Measurements from ENCODE around the gene TBC1D5. TPM values are rescaled to one million over a fixed set of nuclear protein-coding genes. Genes with fewer than 3 reads are reported as not detected.

The TBC1D5 gene
- polyA plus RNA-seq, 1 experiment = 27.0 TPM

GRCh38 chr3:17390785-17391184 is 351.6 kb downstream of the TBC1D5 start:
- TF ChIP-seq, protein P1, sequence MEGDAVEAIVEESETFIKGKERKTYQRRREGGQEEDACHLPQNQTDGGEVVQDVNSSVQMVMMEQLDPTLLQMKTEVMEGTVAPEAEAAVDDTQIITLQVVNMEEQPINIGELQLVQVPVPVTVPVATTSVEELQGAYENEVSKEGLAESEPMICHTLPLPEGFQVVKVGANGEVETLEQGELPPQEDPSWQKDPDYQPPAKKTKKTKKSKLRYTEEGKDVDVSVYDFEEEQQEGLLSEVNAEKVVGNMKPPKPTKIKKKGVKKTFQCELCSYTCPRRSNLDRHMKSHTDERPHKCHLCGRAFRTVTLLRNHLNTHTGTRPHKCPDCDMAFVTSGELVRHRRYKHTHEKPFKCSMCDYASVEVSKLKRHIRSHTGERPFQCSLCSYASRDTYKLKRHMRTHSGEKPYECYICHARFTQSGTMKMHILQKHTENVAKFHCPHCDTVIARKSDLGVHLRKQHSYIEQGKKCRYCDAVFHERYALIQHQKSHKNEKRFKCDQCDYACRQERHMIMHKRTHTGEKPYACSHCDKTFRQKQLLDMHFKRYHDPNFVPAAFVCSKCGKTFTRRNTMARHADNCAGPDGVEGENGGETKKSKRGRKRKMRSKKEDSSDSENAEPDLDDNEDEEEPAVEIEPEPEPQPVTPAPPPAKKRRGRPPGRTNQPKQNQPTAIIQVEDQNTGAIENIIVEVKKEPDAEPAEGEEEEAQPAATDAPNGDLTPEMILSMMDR (IDR thresholded peaks at IDR 0.05; ENCODE audit: insufficient read depth, low read depth, low read length) = no peak
- Histone ChIP-seq H3K4me3 (ENCODE audit: low read depth, low read length) (no peak overlapping the region), H3K36me3 (ENCODE audit: control insufficient read depth, insufficient read depth, low read length) (no peaks in the 10 kb centered on the region; the same call in 1 of the 2 replicates), H3K27me3 (ENCODE audit: control insufficient read depth, insufficient read depth, low read length) (no peaks in the 10 kb centered on the region)
- DNase-seq (ENCODE audit: low read depth) = no peak
- POLR2A ChIA-PET = no interaction called here
- CTCF ChIA-PET = interaction anchor here (1.0 to 1.2 kb wide), 2 partner anchors 9 to 131 kb away, joined by 3 to 4 read pairs; no protein-coding TSS in a partner anchor

GRCh38 chr3:17387108-17387507 is 355.3 kb downstream of the TBC1D5 start:
- POLR2A ChIA-PET = no interaction called here
- TF ChIP-seq, protein P1 (IDR thresholded peaks at IDR 0.05; ENCODE audit: insufficient read depth, low read depth, low read length) = no peak
- CTCF ChIA-PET = interaction anchor here (1.7 kb wide), 1 partner anchor 27 kb away, joined by 5 read pairs; no protein-coding TSS in a partner anchor
- H3K27me3 ChIP-seq (ENCODE audit: control insufficient read depth, insufficient read depth, low read length) = no peaks in the 10 kb centered on the region
- DNase-seq (ENCODE audit: low read depth) = no peak
- H3K4me3 ChIP-seq (ENCODE audit: low read depth, low read length) = no peak overlapping the region
- H3K36me3 ChIP-seq (ENCODE audit: control insufficient read depth, insufficient read depth, low read length) = no peaks in the 10 kb centered on the region; the same call in 1 of the 2 replicates

GRCh38 chr3:17386432-17386831 is 356.0 kb downstream of the TBC1D5 start:
- Histone ChIP-seq H3K36me3 (ENCODE audit: control insufficient read depth, insufficient read depth, low read length) (no peaks in the 10 kb centered on the region; the same call in 1 of the 2 replicates), H3K27me3 (ENCODE audit: control insufficient read depth, insufficient read depth, low read length) (no peaks in the 10 kb centered on the region), H3K4me3 (ENCODE audit: low read depth, low read length) (no peak overlapping the region)
- TF ChIP-seq, protein P1 (IDR thresholded peaks at IDR 0.05; ENCODE audit: insufficient read depth, low read depth, low read length) = no peak
- POLR2A ChIA-PET = no interaction called here
- CTCF ChIA-PET = interaction anchor here (1.7 kb wide), 1 partner anchor 27 kb away, joined by 5 read pairs; no protein-coding TSS in a partner anchor
- DNase-seq (ENCODE audit: low read depth) = no peak

DNA sequence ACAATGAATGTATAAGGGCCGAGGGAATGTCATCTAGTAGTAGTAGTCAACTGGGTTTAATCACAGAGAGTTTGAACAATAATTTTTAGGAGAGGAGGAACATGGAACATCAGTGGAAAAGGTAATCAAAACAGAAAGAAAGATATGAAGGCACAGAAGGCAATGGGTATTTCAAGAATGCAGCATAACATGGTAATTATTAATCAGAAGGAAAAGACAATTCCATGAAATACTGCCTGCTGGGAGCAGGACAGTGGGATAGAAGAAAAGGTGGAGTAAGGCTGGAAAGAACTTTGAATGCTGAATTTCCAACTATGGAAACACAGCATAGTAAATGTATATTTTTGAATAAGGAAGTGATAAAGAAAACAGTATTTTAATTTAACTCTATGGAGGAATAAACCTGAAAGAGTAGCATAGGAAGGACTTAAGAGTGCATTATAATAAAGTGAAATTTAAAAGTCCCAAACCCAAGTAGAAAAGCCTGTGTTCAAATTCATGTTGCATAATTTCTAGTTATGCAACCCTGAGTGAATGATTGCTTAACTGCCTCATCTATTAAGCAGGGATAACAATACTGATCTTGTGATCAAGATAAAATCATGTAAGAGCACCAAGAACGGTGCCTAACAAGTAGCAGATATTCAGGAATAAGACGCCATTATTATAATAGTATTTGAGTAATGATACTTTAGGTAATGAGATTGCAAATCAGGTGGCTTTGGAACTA is 357.7 kb downstream of the TBC1D5 start:
- Histone ChIP-seq H3K27me3 (ENCODE audit: control insufficient read depth, insufficient read depth, low read length) (no peaks in the 10 kb centered on the region), H3K36me3 (ENCODE audit: control insufficient read depth, insufficient read depth, low read length) (no peaks in the 10 kb centered on the region; the same call in 1 of the 2 replicates), H3K4me3 (ENCODE audit: low read depth, low read length) (no peak overlapping the region)
- TF ChIP-seq, protein P1 (IDR thresholded peaks at IDR 0.05; ENCODE audit: insufficient read depth, low read depth, low read length) = no peak
- ChIA-PET CTCF (no interaction called here), POLR2A (no interaction called here)
- no peak for DNase-seq (ENCODE audit: low read depth)

DNA sequence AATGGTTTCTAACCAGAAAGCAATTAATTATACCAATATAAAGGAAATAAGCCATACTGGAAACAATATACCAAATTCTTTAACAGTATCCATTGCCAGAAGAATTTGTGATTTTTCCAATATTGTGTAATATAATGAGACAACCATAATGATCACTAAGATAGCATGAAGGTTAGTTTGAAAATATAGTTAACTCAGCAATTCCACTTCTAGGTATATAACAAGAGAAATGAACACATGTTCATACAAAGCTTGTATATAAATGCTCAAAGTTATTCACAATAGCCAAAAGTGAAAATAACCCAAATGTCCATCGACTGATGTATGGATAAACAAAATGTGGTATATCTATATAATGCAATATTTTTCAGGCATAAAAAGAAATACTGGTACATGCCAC is 369.1 kb downstream of the TBC1D5 start:
- H3K4me3 ChIP-seq (ENCODE audit: low read depth, low read length) = no peak overlapping the region
- POLR2A ChIA-PET = no interaction called here
- no peaks in the 10 kb centered on the region for H3K27me3 ChIP-seq (ENCODE audit: control insufficient read depth, insufficient read depth, low read length)
- no peak for DNase-seq (ENCODE audit: low read depth)
- CTCF ChIA-PET = no interaction called here
- TF ChIP-seq, protein P1 (IDR thresholded peaks at IDR 0.05; ENCODE audit: insufficient read depth, low read depth, low read length) = no peak
- H3K36me3 ChIP-seq (ENCODE audit: control insufficient read depth, insufficient read depth, low read length) = no peaks in the 10 kb centered on the region
